HEK293 (cell line): ENCODE measurements around the gene ETV7.

ENCODE experiments used
- CTCF ChIA-PET: fragments of 350-600 bp; formaldehyde crosslinking; extraction: SDS; loops from one replicate; lab custom pipeline; 2021; ENCODE audit warnings: antibody characterized with exemption; lab: Yijun Ruan, JAX
- POLR2A ChIA-PET: fragments of 300-600 bp; formaldehyde crosslinking; extraction: SDS; loops from one replicate; lab custom pipeline; 2020; ENCODE audit warnings: antibody characterized with exemption, inconsistent platforms; lab: Yijun Ruan, JAX
- H3K27ac ChIP-seq: fragments of 200-500 bp; sonication (Bioruptor generic); 2 replicates; pipeline ENCODE4 v1.5.1; 2014; ENCODE audit warnings: low read depth, low read length, control low read depth, inconsistent platforms; ENCODE audit errors: extremely low read depth
- H3K36me3 ChIP-seq, 2 experiments: fragments of 200-500 bp in 1 of 2; sonication (Bioruptor generic) in 1 of 2; 1 replicate in 1 of 2; 2 replicates in 1 of 2; pipeline ENCODE4 v1.5.1; 2014 to 2017; ENCODE audit warnings: inconsistent platforms in 2 of 2, low read length in 2 of 2; ENCODE audit not compliant: control insufficient read depth in 2 of 2, insufficient read depth in 1 of 2
- H3K4me1 ChIP-seq: fragments of 200-500 bp; sonication (Bioruptor generic); 2 replicates; pipeline ENCODE4 v1.5.1; 2014; ENCODE audit warnings: mild to moderate bottlenecking, low read length, inconsistent platforms; ENCODE audit not compliant: control insufficient read depth, insufficient read depth
- H3K4me3 ChIP-seq: 2 replicates; pipeline ENCODE4 v1.5.1; 2011; ENCODE audit warnings: low read depth, mild to moderate bottlenecking, control low read depth, low read length, moderate library complexity
- H3K9me3 ChIP-seq: fragments of 200-500 bp; sonication (Bioruptor generic); 2 replicates; pipeline ENCODE4 v1.5.1; 2014; ENCODE audit warnings: low read depth, low read length, inconsistent platforms; ENCODE audit not compliant: control insufficient read depth, insufficient read depth
- GLIS2 ChIP-seq: fragments of 450-650 bp; formaldehyde crosslinking; IDR thresholded peaks from 2 replicates; pipeline ENCODE4 v1.5.1; 2016; ENCODE audit warnings: missing biosample characterization, missing genetic modification characterization
- IKZF3 ChIP-seq: fragments of 450-650 bp; IDR thresholded peaks from 2 replicates; pipeline ENCODE4 v1.5.0; 2018; ENCODE audit warnings: missing biosample characterization, mild to moderate bottlenecking, missing genetic modification characterization, moderate library complexity
- MEIS1 ChIP-seq: sonication (generic); formaldehyde crosslinking; IDR thresholded peaks from 2 replicates; pipeline ENCODE4 v1.8.1; 2022; ENCODE audit warnings: missing genetic modification reagents, mild to moderate bottlenecking, borderline replicate concordance
- MZF1 ChIP-seq: fragments of 450-650 bp; formaldehyde crosslinking; IDR thresholded peaks from 2 replicates; pipeline ENCODE4 v1.5.1; 2017; ENCODE audit warnings: missing biosample characterization, missing genetic modification characterization, borderline replicate concordance
- OVOL3 ChIP-seq: fragments of 450-650 bp; formaldehyde crosslinking; IDR thresholded peaks from 2 replicates; pipeline ENCODE4 v1.5.1; 2016; ENCODE audit warnings: missing biosample characterization, missing genetic modification characterization
- PRDM1 ChIP-seq: fragments of 450-650 bp; formaldehyde crosslinking; IDR thresholded peaks from 2 replicates; pipeline ENCODE4; 2016; ENCODE audit warnings: missing biosample characterization, missing genetic modification characterization
- SP2 ChIP-seq: fragments of 450-650 bp; formaldehyde crosslinking; IDR thresholded peaks from 2 replicates; pipeline ENCODE4 v1.5.1; 2016; ENCODE audit warnings: missing biosample characterization, missing genetic modification characterization
- ZBTB8A ChIP-seq: fragments of 450-650 bp; formaldehyde crosslinking; IDR thresholded peaks from 2 replicates; pipeline ENCODE4 v1.5.1; 2016; ENCODE audit warnings: missing biosample characterization, missing genetic modification characterization
- ZFP3 ChIP-seq: fragments of 450-650 bp; formaldehyde crosslinking; IDR thresholded peaks from 2 replicates; pipeline ENCODE4 v1.5.1; 2016; ENCODE audit warnings: low read depth, missing biosample characterization, missing genetic modification characterization
- ZFP37 ChIP-seq: fragments of 450-650 bp; formaldehyde crosslinking; IDR thresholded peaks from 2 replicates; pipeline ENCODE4 v1.5.1; 2016; ENCODE audit warnings: missing biosample characterization, missing genetic modification characterization
- ZFP69B ChIP-seq: fragments of 450-650 bp; formaldehyde crosslinking; IDR thresholded peaks from 2 replicates; pipeline ENCODE4 v1.5.1; 2016; ENCODE audit warnings: missing biosample characterization, missing genetic modification characterization
- ZNF19 ChIP-seq: fragments of 450-650 bp; formaldehyde crosslinking; IDR thresholded peaks from 2 replicates; pipeline ENCODE4; 2016; ENCODE audit warnings: missing biosample characterization, missing genetic modification characterization, low read depth
- ZNF221 ChIP-seq: fragments of 450-650 bp; formaldehyde crosslinking; IDR thresholded peaks from 2 replicates; pipeline ENCODE4 v1.5.1; 2017; ENCODE audit warnings: missing biosample characterization, missing genetic modification characterization, borderline replicate concordance
- ZNF24 ChIP-seq: fragments of 450-650 bp; formaldehyde crosslinking; IDR thresholded peaks from 2 replicates; pipeline ENCODE4 v1.5.1; 2016; ENCODE audit warnings: missing biosample characterization, missing genetic modification characterization
- ZNF341 ChIP-seq: fragments of 450-650 bp; formaldehyde crosslinking; IDR thresholded peaks from 2 replicates; pipeline ENCODE4; 2016; ENCODE audit warnings: low read depth, missing biosample characterization, missing genetic modification characterization
- ZNF350 ChIP-seq: fragments of 450-650 bp; formaldehyde crosslinking; IDR thresholded peaks from 2 replicates; pipeline ENCODE4 v1.5.0; 2017; ENCODE audit warnings: missing biosample characterization, mild to moderate bottlenecking, missing genetic modification characterization
- ZNF366 ChIP-seq: fragments of 450-650 bp; formaldehyde crosslinking; conservative IDR thresholded peaks from 2 replicates; pipeline ENCODE4 v1.5.1; 2016; ENCODE audit warnings: missing biosample characterization, missing genetic modification characterization
- ZNF416 ChIP-seq: fragments of 450-650 bp; formaldehyde crosslinking; IDR thresholded peaks from 2 replicates; pipeline ENCODE4 v1.5.1; 2016; ENCODE audit warnings: missing biosample characterization, missing genetic modification characterization
- ZNF426 ChIP-seq: fragments of 450-650 bp; formaldehyde crosslinking; IDR thresholded peaks from 2 replicates; pipeline ENCODE4 v1.5.1; 2017; ENCODE audit warnings: missing biosample characterization, missing genetic modification characterization, mild to moderate bottlenecking, inconsistent platforms, moderate library complexity
- ZNF433 ChIP-seq: fragments of 450-650 bp; formaldehyde crosslinking; IDR thresholded peaks from 2 replicates; pipeline ENCODE4 v1.5.1; 2016; ENCODE audit warnings: missing biosample characterization, missing genetic modification characterization, low read depth
- ZNF473 ChIP-seq: fragments of 450-650 bp; formaldehyde crosslinking; IDR thresholded peaks from 2 replicates; pipeline ENCODE4 v1.5.1; 2017; ENCODE audit warnings: missing biosample characterization, missing genetic modification characterization
- ZNF501 ChIP-seq: fragments of 450-650 bp; formaldehyde crosslinking; IDR thresholded peaks from 2 replicates; pipeline ENCODE4 v1.5.1; 2016; ENCODE audit warnings: missing biosample characterization, missing genetic modification characterization
- ZNF544 ChIP-seq: fragments of 450-650 bp; formaldehyde crosslinking; IDR thresholded peaks from 2 replicates; pipeline ENCODE4 v1.5.0; 2017; ENCODE audit warnings: missing biosample characterization, missing genetic modification characterization
- ZNF610 ChIP-seq: fragments of 450-650 bp; formaldehyde crosslinking; IDR thresholded peaks from 2 replicates; pipeline ENCODE4 v1.5.1; 2016; ENCODE audit warnings: missing biosample characterization, missing genetic modification characterization, borderline replicate concordance
- ZSCAN23 ChIP-seq: fragments of 450-650 bp; formaldehyde crosslinking; IDR thresholded peaks from 2 replicates; pipeline ENCODE4 v1.5.1; 2016; ENCODE audit warnings: missing biosample characterization, missing genetic modification characterization

ETV7 gene

DNA sequence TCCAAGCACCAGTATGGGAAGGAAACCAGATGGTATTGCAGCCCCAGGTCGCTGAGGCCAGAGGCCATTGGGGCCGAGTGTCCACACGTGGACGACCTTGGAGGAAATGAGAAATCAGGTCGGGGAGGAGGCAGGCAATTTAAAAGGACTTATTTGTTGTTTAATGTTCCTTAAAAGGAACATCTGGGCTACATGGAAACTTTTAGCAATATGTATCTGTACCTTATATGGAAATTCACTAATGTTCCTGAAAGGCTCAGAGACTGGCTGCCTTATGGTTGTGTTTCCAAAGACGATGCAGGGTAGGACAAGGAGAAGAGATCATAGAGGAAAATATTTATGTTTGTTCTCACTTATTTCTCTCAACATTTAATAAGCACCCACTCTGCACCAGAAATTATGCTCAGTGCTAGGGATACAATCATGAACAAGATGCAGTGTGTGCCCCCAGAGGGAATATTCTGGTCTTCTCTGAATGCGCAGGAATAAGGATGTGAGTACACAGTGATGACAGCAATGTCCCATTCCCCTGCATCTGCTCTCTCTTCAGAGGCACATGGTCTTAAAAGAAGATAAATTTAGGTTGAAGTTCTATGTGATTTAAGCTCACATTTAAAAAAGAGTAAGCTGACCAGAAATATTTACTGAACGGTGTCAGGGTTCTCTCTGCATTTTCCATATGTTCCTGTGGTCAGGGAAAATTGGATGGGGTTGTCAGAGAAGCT lies 54.1 kb downstream of the ETV7 start:
- ChIA-PET CTCF (interaction anchor here (1.1 to 3.8 kb wide), 3 partner anchors 25 to 31 kb away, joined by 3 to 17 read pairs (median 15); no protein-coding TSS in a partner anchor), POLR2A (no interaction called here)
- TF ChIP-seq ZNF24 = no peak
- no peak for TF ChIP-seq ZNF341 (tag by site-specific recombination)
- no peak for TF ChIP-seq ZNF416 (tag by site-specific recombination)
- no peak for TF ChIP-seq ZNF19
- TF ChIP-seq OVOL3 = no peak
- H3K4me3 ChIP-seq = no peak overlapping the region
- no peaks in the 10 kb centered on the region for H3K36me3 ChIP-seq
- no peak overlapping the region for H3K27ac ChIP-seq
- H3K4me1 ChIP-seq = peaks cover 3% of the 10 kb centered on the region
- H3K9me3 ChIP-seq = no peaks in the 10 kb centered on the region

DNA sequence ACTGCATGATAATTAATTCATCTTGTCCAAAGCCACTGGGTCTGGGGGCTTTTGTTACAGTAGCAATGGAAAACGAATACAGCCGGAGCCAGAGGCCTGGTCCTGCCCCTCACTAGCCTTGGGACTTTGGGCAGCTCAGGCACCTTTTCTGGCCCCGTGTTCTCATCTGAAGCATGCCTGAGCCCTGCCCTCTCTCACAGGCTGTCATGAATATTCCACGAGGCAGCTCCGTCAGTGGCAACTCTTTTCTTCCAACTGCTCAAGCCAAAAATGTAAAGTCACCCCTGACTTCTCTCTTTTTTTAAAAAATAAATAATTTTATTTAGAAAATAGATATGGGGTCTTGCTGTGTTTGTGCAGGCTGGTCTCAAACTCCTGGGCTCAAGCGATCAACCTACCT lies 56.1 kb downstream of the ETV7 start:
- Histone ChIP-seq H3K27ac (no peak overlapping the region), H3K4me3 (no peak overlapping the region), H3K9me3 (no peaks in the 10 kb centered on the region), H3K4me1 (peaks cover 3% of the 10 kb centered on the region), H3K36me3 (no peaks in the 10 kb centered on the region)
- POLR2A ChIA-PET = no interaction called here
- CTCF ChIA-PET = interaction anchor here (1.1 to 1.8 kb wide), 4 partner anchors 10 to 29 kb away, joined by 3 to 12 read pairs (median 4); no protein-coding TSS in a partner anchor
- TF ChIP-seq ZNF610 (tag by site-specific recombination) (no peak), ZSCAN23 (no peak), ZNF433 (no peak), MEIS1 (CRISPR knock-in tag) (no peak)
- TF ChIP-seq, all 188 proteins: peak for 0

DNA sequence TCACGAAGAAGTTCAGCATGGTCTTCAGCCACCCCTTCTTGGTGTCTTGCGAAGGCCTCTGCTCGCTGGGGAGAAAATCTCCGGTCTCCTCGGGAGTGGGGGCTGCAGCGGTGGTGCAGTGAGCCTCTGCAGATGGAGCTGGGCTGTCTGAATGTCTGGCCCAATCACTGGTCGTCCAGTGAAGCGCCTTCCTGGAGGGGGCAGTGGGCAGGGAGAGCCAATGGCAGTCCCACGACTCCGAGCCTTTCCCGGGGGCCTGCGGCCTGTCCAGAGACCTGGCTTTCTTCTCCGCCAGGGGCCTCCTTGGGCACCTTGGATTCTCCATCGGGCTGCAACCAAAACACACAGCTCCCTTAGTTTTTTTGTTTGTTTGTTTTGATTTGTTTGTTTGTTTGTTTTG lies 57.1 kb downstream of the ETV7 start:
- Histone ChIP-seq H3K9me3 (no peaks in the 10 kb centered on the region), H3K27ac (no peak overlapping the region)
- TF ChIP-seq ZNF350 (tag by site-specific recombination) (no peak), ZNF544 (tag by site-specific recombination) (no peak), ZNF433 (no peak), ZNF501 (tag by site-specific recombination) (no peak), ZBTB8A (tag by site-specific recombination) (no peak), GLIS2 (tag by site-specific recombination) (no peak), ZNF426 (tag by site-specific recombination) (no peak), SP2 (tag by site-specific recombination) (no peak), MZF1 (tag by site-specific recombination) (no peak)
- TF ChIP-seq, all 188 proteins: peak for 0
- Histone ChIP-seq H3K4me1 (peaks cover 3% of the 10 kb centered on the region), H3K4me3 (no peak overlapping the region), H3K36me3 (no peaks in the 10 kb centered on the region)
- CTCF ChIA-PET = interaction anchor here (1.7 to 1.8 kb wide), 2 partner anchors 10 to 11 kb away, joined by 5 to 12 read pairs; no protein-coding TSS in a partner anchor
- POLR2A ChIA-PET = no interaction called here

DNA sequence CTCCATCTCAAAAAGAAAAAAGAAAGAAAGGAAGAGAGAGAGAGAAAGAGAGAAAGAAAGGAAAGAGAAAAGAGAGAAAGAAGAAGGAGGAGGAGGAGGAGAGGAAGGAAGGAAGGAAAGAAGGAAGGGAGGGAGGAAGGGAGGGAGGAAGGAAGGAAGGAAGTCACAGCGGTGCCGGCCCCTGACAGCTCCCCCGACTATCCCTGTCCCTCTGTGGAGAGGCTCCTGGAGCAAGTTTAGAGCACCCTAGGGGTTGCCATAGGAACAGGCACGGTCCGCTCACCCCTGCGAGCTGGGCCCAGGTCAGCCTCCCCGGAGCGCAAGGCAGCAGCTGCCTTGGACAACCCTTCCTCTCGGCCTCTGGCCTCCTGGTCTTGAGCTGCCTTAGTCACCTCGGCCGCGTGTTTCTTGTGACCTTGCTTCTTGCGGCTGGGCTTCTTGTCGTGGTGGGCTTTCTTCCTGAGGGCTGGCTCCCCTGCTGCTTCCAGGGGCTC lies 57.6 kb downstream of the ETV7 start:
- no peaks in the 10 kb centered on the region for H3K36me3 ChIP-seq
- ChIA-PET CTCF (interaction anchor here (0.6 to 1.5 kb wide), 3 partner anchors 27 to 401 kb away, joined by 4 read pairs; no protein-coding TSS in a partner anchor), POLR2A (no interaction called here)
- H3K4me3 ChIP-seq = no peak overlapping the region
- TF ChIP-seq PRDM1 (tag by site-specific recombination) (0 out of 2 replicates have a peak, but pooled peaks have one; percentile 16), ZFP37 (tag by site-specific recombination) (no peak), ZFP3 (no peak), ZNF366 (peak; percentile 81), ZFP69B (tag by site-specific recombination) (no peak), IKZF3 (no peak), ZNF221 (no peak), ZNF473 (no peak)
- peaks cover 3% of the 10 kb centered on the region for H3K4me1 ChIP-seq
- no peak overlapping the region for H3K27ac ChIP-seq
- no peaks in the 10 kb centered on the region for H3K9me3 ChIP-seq
